ENCODE data around the gene WDR53.
"Not testable (repeated sequence)": the region's sequence is repeated elsewhere in the genome, so short reads cannot be mapped to it uniquely, and the experiment has no call there.

The WDR53 gene

DNA sequence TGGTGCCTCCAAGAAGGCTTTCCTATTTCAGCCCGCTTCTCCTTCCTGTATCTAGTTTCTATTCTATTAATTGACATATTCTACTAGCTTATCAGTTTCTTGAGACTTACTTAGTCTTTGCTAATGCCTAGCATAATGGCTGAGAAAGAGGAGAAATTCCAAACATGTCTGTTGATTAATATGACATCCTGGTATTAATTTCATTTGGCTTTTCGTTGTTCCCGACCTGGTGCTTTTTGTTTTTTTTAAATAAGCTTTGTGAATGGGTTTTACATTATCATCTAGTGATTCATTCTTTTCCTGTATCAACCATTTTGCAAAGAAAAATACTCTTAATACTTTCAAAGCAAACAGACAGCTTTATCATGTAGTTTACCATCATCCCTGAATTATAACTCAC is 13.1 kb downstream of the WDR53 start:
- H3K36me3 ChIP-seq (ENCODE audit: control insufficient read depth, insufficient read depth, low read length): peaks cover 3% of the 10 kb centered on the region
- no peaks in the 10 kb centered on the region for H3K9me3 ChIP-seq (ENCODE audit: control insufficient read depth, insufficient read depth, low read length)
- no peak overlapping the region for H3K4me3 ChIP-seq (ENCODE audit: low read depth, low read length)
- H3K4me1 ChIP-seq (ENCODE audit: control insufficient read depth, insufficient read depth, low read length): no peaks in the 10 kb centered on the region
- no peaks in the 10 kb centered on the region for H3K27me3 ChIP-seq (ENCODE audit: control insufficient read depth, insufficient read depth, low read length)
- no peak overlapping the region for H3K9ac ChIP-seq (ENCODE audit: low read depth, low read length)

DNA sequence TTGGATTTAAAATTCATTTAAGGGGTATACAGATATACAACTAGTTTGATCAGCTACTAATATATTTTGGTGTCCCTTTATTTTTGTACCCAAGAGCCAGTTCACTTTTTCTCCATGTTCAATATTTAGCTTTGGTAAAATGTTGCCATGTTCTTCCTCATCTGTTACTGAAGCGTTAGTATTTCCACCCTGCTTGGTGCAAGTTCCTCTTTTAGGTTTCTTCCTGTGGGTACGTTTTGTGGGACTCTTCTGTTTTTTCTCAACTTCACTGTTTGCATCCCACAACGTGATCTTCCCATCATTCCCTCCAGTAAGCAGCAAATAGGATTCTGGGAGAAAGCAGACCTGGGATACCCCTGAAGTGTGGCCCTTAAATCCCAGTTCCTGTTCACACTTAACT is 14.1 kb downstream of the WDR53 start:
- no peaks in the 10 kb centered on the region for H3K4me1 ChIP-seq (ENCODE audit: control insufficient read depth, insufficient read depth, low read length)
- peaks cover 4% of the 10 kb centered on the region for H3K9me3 ChIP-seq (ENCODE audit: control insufficient read depth, insufficient read depth, low read length)
- H3K9ac ChIP-seq (ENCODE audit: low read depth, low read length): no peak overlapping the region
- H3K4me3 ChIP-seq (ENCODE audit: low read depth, low read length): no peak overlapping the region
- peaks cover 3% of the 10 kb centered on the region for H3K36me3 ChIP-seq (ENCODE audit: control insufficient read depth, insufficient read depth, low read length)
- H3K27me3 ChIP-seq (ENCODE audit: control insufficient read depth, insufficient read depth, low read length): no peaks in the 10 kb centered on the region

DNA sequence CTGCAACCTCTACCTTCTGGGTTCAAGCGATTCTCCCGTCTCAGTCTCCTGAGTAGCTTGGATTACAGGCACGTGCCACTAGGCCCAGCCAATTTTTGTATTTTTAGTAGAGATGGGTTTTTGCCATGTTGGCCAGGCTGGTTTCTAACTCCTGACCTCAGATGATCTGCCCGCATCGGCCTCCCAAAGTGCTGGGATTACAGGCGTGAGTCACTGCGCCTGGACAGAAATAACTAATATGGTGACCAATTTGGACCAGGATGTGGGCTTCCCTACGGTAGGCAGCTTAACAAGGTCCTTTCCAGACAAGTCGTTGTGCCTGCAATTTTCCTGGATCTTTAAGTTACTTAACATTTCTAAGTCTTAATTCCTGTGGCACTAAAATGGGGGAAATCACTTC is 14.8 kb downstream of the WDR53 start:
- H3K9me3 ChIP-seq (ENCODE audit: control insufficient read depth, insufficient read depth, low read length): peaks cover 6% of the 10 kb centered on the region
- no peak overlapping the region for H3K9ac ChIP-seq (ENCODE audit: low read depth, low read length)
- no peaks in the 10 kb centered on the region for H3K27me3 ChIP-seq (ENCODE audit: control insufficient read depth, insufficient read depth, low read length)
- H3K4me3 ChIP-seq (ENCODE audit: low read depth, low read length): no peak overlapping the region
- no peaks in the 10 kb centered on the region for H3K4me1 ChIP-seq (ENCODE audit: control insufficient read depth, insufficient read depth, low read length)
- peaks cover 3% of the 10 kb centered on the region for H3K36me3 ChIP-seq (ENCODE audit: control insufficient read depth, insufficient read depth, low read length)

DNA sequence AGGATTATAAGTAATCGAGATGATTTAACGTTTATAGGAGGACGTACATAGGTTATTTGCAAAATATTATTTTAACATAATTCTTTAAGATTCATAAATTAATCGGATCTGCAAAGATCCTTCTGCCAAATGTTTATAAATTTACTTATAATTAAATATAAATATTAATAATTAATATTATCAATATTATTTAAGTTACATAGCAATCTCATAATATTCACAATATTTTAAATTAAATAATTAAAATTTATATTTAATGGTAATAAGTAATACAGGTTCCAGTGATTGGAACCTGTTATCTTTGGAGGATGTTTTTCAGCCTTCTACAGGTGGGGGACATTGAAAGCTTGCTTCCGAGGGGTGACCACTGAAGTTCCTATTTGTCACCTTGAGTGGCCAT is 16.1 kb downstream of the WDR53 start:
- no peaks in the 10 kb centered on the region for H3K27me3 ChIP-seq (ENCODE audit: control insufficient read depth, insufficient read depth, low read length)
- no peak overlapping the region for H3K9ac ChIP-seq (ENCODE audit: low read depth, low read length)
- no peaks in the 10 kb centered on the region for H3K4me1 ChIP-seq (ENCODE audit: control insufficient read depth, insufficient read depth, low read length)
- H3K9me3 ChIP-seq (ENCODE audit: control insufficient read depth, insufficient read depth, low read length): peaks cover 6% of the 10 kb centered on the region
- H3K4me3 ChIP-seq (ENCODE audit: low read depth, low read length): no peak overlapping the region
- H3K36me3 ChIP-seq (ENCODE audit: control insufficient read depth, insufficient read depth, low read length): peaks cover 3% of the 10 kb centered on the region

DNA sequence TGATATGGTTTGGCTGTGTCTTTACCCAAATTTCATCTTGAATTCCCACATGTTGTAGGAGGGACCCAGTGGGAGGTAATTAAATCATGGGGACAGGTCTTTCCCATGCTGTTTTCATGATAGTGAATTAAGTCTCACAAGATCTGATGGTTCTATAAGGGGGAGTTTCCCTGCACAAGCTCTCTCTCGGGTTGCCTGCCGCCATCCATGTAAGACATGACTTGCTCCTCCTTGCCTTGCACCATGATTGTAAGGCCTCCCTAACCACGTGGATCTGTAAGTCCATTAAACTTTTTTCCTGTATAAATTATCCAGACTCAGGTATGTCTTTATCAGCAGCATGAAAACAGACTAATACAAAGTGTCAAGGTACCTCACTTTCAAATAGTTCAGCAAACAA is 18.2 kb downstream of the WDR53 start:
- H3K36me3 ChIP-seq (ENCODE audit: control insufficient read depth, insufficient read depth, low read length); H3K4me3 ChIP-seq (ENCODE audit: low read depth, low read length); H3K9me3 ChIP-seq (ENCODE audit: control insufficient read depth, insufficient read depth, low read length): not testable (repeated sequence)

DNA sequence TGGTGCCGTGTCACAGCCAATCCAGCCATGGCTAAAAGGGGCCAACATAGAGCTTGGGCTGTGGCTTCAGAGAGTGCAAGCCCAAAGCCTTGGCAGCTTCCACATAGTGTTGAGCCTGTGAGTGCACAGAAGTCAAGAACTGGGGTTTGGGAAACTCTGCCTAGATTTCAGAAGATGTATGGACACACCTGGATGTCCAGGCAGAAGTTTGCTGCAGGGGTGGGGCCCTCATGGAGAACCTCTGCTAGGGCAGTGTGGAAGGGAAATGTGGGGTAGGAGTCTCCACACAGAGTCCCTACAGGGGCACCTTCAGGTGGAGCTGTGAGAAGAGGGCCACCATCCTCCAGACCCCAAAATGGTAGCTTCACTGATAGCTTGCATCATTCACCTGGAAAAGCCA is 19.0 kb downstream of the WDR53 start:
- H3K9ac ChIP-seq (ENCODE audit: low read depth, low read length); H3K4me1 ChIP-seq (ENCODE audit: control insufficient read depth, insufficient read depth, low read length); H3K4me3 ChIP-seq (ENCODE audit: low read depth, low read length); H3K36me3 ChIP-seq (ENCODE audit: control insufficient read depth, insufficient read depth, low read length); H3K27me3 ChIP-seq (ENCODE audit: control insufficient read depth, insufficient read depth, low read length); H3K9me3 ChIP-seq (ENCODE audit: control insufficient read depth, insufficient read depth, low read length): not testable (repeated sequence)

More for the DNA sequence above, 18.2 kb downstream of the WDR53 start:
- not testable (repeated sequence) for H3K27me3 ChIP-seq (ENCODE audit: control insufficient read depth, insufficient read depth, low read length); H3K9ac ChIP-seq (ENCODE audit: low read depth, low read length); H3K4me1 ChIP-seq (ENCODE audit: control insufficient read depth, insufficient read depth, low read length)

DNA sequence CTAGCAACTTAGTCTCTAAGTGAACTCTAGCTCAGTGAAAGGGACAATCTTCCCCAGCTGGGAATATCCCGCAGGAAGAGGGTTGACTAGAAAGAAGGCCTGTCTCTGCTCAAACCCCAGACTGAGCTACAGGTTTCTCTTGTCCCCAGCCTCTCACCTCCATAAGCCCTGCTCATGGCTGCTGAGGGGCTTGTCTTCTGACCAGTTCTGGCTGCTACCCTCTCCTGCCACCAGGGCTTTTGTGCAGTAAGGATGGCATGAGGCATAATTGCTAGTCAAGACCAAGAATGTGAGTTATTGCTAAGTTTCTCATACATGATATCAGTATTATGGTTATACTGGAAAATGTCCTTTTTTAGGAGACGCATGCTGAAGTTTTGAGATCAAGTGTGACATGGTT is 21.3 kb downstream of the WDR53 start:
- Histone ChIP-seq H3K36me3 (ENCODE audit: control insufficient read depth, insufficient read depth, low read length) (no peaks in the 10 kb centered on the region), H3K4me1 (ENCODE audit: control insufficient read depth, insufficient read depth, low read length) (no peaks in the 10 kb centered on the region), H3K27me3 (ENCODE audit: control insufficient read depth, insufficient read depth, low read length) (no peaks in the 10 kb centered on the region), H3K9ac (ENCODE audit: low read depth, low read length) (no peak overlapping the region), H3K9me3 (ENCODE audit: control insufficient read depth, insufficient read depth, low read length) (peaks cover 6% of the 10 kb centered on the region), H3K4me3 (ENCODE audit: low read depth, low read length) (no peak overlapping the region)

DNA sequence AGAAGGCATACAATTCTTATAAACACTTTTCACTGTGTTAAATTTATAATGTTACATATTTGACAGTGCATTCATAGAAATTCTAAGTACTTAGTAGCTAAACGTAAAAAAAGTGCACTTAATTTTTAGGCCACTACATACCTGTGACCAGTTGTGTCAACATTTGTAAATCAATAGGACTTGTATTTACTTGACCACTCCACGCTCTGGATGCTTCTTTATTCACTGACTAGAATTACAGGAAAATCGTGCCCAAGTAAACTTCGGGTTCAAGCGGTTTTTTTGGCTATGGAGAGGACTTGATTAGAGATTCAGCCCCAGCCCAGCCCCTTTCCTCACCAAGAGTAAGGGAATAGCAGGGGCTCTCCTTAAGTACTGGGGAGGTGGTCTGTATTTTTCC is 21.8 kb downstream of the WDR53 start:
- no peak overlapping the region for H3K9ac ChIP-seq (ENCODE audit: low read depth, low read length)
- no peaks in the 10 kb centered on the region for H3K4me1 ChIP-seq (ENCODE audit: control insufficient read depth, insufficient read depth, low read length)

DNA sequence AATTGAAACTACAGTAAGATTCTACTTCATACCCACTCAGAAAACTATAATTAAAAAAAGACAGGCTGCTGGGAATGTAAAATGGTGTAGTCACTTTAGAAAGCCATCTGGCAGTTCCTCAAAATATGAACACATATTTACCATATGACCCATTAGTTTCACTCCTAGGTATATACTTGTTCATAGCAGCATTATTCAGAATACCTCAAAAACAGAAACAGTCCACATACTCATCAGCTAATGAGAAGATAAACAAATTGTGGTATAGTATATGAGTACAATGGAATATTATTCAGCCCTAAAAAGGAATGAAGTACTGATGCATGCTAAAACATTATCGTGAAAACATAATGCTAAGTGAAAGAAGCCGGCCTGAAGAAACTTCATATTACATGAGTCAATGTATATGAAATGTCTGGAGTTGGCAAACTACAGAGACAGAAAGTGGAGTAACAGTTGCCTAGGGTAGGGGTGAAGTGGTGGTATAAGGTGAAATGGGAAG is 23.8 kb downstream of the WDR53 start:
- Histone ChIP-seq H3K36me3 (ENCODE audit: control insufficient read depth, insufficient read depth, low read length) (no peaks in the 10 kb centered on the region), H3K4me3 (ENCODE audit: low read depth, low read length) (no peak overlapping the region), H3K27me3 (ENCODE audit: control insufficient read depth, insufficient read depth, low read length) (no peaks in the 10 kb centered on the region), H3K4me1 (ENCODE audit: control insufficient read depth, insufficient read depth, low read length) (no peaks in the 10 kb centered on the region), H3K9me3 (ENCODE audit: control insufficient read depth, insufficient read depth, low read length) (peaks cover 5% of the 10 kb centered on the region), H3K9ac (ENCODE audit: low read depth, low read length) (no peak overlapping the region)

More for the DNA sequence above, 21.8 kb downstream of the WDR53 start:
- H3K36me3 ChIP-seq (ENCODE audit: control insufficient read depth, insufficient read depth, low read length): no peaks in the 10 kb centered on the region
- no peak overlapping the region for H3K4me3 ChIP-seq (ENCODE audit: low read depth, low read length)
- no peaks in the 10 kb centered on the region for H3K27me3 ChIP-seq (ENCODE audit: control insufficient read depth, insufficient read depth, low read length)
- peaks cover 6% of the 10 kb centered on the region for H3K9me3 ChIP-seq (ENCODE audit: control insufficient read depth, insufficient read depth, low read length)

DNA sequence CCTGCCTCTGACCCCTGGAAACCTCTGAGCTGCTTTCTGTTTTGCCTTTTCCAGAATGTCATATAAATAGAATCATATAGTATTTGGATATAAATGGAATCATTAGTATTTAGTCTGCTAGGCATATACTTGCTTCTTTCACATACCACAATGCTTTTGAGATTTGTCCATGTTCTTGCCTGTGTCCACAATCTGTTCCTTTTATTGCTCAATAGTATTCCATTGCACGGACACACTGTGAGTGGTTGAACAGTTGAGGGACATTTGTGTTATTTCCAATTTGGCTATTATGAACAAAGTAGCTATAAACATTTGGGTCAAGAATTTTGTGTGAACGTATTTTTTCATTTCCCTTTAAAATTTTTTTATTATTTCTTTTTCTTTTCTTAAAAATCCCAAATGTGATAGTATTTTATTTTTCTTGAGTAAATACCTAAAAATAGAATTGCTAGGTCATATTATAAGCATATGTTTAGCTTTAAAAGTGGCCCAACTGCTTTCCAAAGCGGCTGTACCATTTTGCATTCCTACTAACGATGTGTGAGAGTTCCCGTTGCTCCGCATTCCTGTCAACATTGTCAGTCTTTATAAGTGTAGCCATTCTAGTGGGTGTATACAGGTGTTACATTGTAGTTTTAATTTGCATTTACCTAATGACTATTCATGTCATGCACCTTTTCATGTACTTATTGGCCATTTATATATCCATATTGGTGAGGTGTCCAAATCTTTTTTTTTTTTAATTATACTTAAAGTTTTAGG is 26.5 kb downstream of the WDR53 start:
- no peak overlapping the region for H3K9ac ChIP-seq (ENCODE audit: low read depth, low read length)
- no peaks in the 10 kb centered on the region for H3K27me3 ChIP-seq (ENCODE audit: control insufficient read depth, insufficient read depth, low read length)
- no peaks in the 10 kb centered on the region for H3K9me3 ChIP-seq (ENCODE audit: control insufficient read depth, insufficient read depth, low read length)
- H3K4me1 ChIP-seq (ENCODE audit: control insufficient read depth, insufficient read depth, low read length): no peaks in the 10 kb centered on the region
- no peak overlapping the region for H3K4me3 ChIP-seq (ENCODE audit: low read depth, low read length)
- no peaks in the 10 kb centered on the region for H3K36me3 ChIP-seq (ENCODE audit: control insufficient read depth, insufficient read depth, low read length)

DNA sequence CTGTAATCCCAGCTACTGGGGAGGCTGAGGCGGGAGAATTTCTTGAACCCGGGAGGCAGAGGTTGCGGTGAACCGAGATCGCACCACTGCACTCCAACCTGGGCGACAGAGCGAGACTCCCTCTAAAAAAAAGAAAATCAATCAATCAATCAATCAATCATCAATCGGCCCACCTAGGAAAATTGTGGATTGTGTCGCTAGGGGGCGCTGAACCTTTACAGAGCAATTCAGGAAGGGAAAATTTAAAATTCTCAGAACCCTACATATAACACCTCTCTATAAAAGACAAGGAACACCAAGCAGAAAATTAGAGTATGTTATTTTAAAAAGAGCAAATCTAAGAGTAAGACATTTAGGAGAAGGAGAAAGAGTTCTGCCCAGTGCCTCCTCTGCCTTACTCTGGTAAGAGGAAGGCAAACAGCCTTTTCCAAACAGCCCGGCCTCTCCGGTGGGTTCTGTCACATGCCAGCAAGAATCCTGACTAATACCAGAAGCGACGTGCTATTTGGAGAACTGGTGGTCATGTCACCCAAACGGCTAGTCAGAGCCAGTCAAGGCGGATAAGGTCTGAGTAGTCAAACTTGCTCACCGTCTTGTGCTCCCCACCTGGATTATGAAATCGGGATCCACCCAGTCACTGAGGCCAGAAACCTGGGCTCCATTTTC is 30.9 kb downstream of the WDR53 start:
- Histone ChIP-seq H3K36me3 (ENCODE audit: control insufficient read depth, insufficient read depth, low read length) (no peaks in the 10 kb centered on the region), H3K27me3 (ENCODE audit: control insufficient read depth, insufficient read depth, low read length) (no peaks in the 10 kb centered on the region), H3K4me1 (ENCODE audit: control insufficient read depth, insufficient read depth, low read length) (no peaks in the 10 kb centered on the region), H3K9ac (ENCODE audit: low read depth, low read length) (no peak overlapping the region), H3K9me3 (ENCODE audit: control insufficient read depth, insufficient read depth, low read length) (no peaks in the 10 kb centered on the region), H3K4me3 (ENCODE audit: low read depth, low read length) (no peak overlapping the region)

DNA sequence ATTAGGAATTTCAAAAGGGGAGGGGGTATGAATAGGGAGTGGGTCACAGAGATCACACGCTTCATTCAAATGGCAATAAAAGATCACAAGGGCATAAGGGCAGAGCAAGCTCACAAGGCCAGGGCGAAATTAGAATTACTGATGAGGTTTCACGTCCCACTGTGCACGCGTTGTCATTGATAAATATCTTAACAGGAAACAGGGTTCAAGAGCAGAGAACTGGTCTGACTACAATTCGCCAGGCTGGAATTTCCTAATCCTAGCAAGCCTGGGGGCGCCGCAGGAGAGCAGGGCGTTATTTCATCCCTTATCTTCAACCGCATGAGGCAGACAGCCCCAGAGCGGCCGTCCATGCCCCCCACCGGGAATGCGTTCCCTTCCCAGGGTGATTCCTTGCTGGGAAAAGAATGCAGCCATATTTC is 35.1 kb downstream of the WDR53 start:
- no peak overlapping the region for H3K9ac ChIP-seq (ENCODE audit: low read depth, low read length)
- H3K9me3 ChIP-seq (ENCODE audit: control insufficient read depth, insufficient read depth, low read length): no peaks in the 10 kb centered on the region

More for the DNA sequence above, 35.1 kb downstream of the WDR53 start:
- Histone ChIP-seq H3K4me1 (ENCODE audit: control insufficient read depth, insufficient read depth, low read length) (no peaks in the 10 kb centered on the region), H3K4me3 (ENCODE audit: low read depth, low read length) (no peak overlapping the region), H3K36me3 (ENCODE audit: control insufficient read depth, insufficient read depth, low read length) (no peaks in the 10 kb centered on the region), H3K27me3 (ENCODE audit: control insufficient read depth, insufficient read depth, low read length) (no peaks in the 10 kb centered on the region)

All from iPS-15b (cell line).